ENCODE results near the gene TCEAL3.
A peak's percentile ranks its signal among the peaks of the same experiment; 100 is the strongest.
"Not testable (repeated sequence)": the region's sequence is repeated elsewhere in the genome, so short reads cannot be mapped to it uniquely, and the experiment has no call there.

Gene TCEAL3

DNA sequence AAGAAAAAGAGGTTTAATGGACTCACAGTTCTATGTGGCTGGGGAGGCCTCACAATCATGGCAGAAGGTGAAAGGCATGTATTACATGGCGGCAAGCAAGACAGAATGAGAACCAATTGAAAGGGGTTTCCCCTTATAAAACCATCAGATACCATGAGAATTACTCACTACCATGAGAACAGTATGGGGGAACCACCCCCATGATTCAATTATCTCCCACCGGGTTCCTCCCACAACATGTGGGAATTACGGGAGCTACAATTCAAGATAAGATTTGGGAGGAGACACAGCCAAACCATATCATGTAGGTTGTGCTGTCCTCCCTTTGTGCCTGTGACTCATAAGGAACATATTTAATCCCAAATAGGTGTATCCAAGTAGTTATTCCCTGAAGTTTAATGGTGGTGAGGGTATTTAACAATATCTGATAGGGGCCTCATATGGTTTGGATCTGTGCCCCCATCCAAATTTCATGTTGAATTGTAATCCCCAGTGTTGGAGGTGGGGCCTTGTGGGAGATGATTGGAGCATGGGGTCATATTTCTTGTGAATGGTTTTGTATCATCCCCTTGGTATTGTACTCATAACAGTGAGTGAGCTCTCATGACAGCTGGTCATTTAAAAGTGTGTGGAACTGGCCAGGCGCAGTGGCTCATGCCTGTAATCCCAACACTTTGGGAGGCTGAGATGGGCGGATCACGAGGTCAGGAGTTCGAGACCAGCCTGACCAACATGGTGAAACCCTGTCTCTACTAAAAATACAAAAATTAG, 47.7 kb downstream of the TCEAL3 start:
- in situ Hi-C loops (cut with HindIII; ENCODE audit: low pct_ligation_motif_present, low pct_unique_long_range_greater_than_20kb, low sequenced_read_pairs); DNase-seq: not testable (repeated sequence)

DNA sequence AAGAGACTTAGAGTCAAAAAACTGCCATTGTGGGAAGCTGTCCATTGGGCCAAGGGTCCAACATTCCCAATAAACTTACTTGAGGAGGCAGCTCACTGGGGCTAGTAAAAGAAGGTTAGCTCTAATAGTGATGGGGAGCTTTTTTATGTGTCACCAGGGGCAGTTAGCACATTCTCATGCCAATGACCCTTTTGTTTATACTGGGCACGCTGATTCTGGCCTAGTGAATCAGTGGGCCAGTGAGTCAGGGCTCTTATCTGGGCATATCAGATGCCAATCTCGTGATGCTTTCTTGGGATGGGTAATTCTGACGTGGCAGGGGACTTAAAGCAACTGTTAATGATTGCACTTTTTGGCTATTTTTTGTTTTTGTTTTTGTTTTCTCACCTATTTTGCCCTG, 48.9 kb downstream of the TCEAL3 start:
- peak; percentile 80 for DNase-seq

DNA sequence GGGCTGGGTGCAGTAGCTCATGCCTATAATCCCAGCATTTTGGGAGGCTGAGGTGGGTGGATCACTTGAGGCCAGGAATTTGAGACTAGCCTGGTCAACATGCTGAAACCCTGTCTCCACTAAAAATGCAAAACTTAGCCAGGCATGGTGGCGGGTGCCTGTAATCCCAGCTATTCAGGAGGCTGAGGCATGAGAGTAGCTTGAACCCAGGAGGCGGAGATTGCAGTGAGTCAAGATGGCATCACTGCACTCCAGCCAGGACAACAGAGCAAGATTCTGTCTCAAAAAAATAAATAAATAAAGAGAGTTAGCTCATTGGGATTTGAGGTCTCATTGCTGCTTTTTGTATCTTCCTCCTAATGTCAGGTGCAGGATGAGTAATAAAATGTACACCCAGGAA, 49.3 kb downstream of the TCEAL3 start:
- in situ Hi-C loops (cut with HindIII; ENCODE audit: low pct_ligation_motif_present, low pct_unique_long_range_greater_than_20kb, low sequenced_read_pairs) = not testable (repeated sequence)
- peak; percentile 4 for DNase-seq

More for the DNA sequence above, 48.9 kb downstream of the TCEAL3 start:
- in situ Hi-C loops (cut with HindIII; ENCODE audit: low pct_ligation_motif_present, low pct_unique_long_range_greater_than_20kb, low sequenced_read_pairs) = no loop called here

DNA sequence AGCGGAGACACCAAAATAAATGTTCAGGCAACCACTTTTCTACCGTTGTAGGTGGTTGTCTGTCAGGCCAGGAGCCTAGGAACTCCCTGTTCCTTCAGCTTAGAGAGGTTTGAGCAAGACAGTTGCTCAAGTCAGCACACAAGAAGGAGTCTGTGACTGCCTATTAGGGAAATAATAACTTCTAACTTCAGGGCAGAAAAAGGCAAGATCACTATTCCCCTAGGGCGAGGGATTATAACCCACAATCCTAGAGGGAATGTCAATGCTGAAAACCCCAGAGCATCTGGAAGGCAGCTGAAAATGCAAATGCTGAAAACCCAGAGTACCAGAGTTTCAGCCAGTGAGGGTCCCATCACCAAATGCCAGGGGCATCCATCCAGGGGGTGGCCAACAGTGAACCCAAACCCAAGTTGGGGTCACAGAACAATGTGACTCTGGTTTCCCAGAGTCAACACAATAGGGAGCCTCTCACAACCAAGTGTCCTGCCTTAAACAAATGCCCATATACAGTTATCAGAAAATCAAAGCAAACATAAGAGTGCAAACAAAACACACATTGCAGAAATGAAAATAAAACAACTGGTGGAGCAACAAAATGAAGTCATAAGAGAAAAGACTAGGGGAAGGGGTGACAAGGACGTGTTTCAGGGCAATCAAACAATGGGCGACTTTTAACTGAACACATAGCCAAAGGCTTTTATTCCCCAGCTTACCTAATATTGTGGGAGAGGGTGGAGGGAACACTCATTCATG, 51.1 kb downstream of the TCEAL3 start:
- no peak for DNase-seq
- in situ Hi-C loops (cut with HindIII; ENCODE audit: low pct_ligation_motif_present, low pct_unique_long_range_greater_than_20kb, low sequenced_read_pairs) = no loop called here

DNA sequence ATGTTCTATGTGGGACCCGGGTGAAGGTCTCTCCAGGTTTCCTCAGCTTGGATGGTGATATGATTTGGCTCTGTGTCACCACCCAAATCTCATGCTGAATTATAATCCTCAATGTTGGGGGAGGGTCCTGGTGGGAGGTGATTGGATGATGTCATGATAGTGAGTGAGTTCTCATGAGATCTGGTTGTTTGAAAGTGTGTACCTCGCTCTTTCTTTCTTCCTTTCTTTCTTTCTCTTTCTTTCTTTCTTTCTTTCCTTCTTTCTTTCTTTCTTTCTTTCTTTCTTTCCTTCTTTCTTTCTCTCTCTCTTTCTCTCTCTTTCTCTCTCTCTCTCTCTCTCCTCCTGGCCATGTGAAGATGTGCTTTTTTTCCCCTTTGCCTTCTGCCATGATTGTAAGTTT, 51.7 kb downstream of the TCEAL3 start:
- DNase-seq; in situ Hi-C loops (cut with HindIII; ENCODE audit: low pct_ligation_motif_present, low pct_unique_long_range_greater_than_20kb, low sequenced_read_pairs): not testable (repeated sequence)

Measured in ACHN (cell line).